Left forelimb (tissue), 1 donor: ENCODE data around the gene PREX1.
A peak's percentile ranks its signal among the peaks of the same experiment; 100 is the strongest.

ENCODE experiments used
- DNase-seq: peaks from one replicate; pipeline ENCODE4 v3.0.0-alpha.2; 2018; ENCODE audit warnings: low spot score

PREX1 gene

GRCh38 chr20:48620507-48621375, 207.1 kb downstream of the PREX1 start:
- DNase-seq, result peak; percentile 90

- no peak for DNase-seq
Observed at GRCh38 chr20:48620154-48620506, 207.7 kb downstream of the PREX1 start.

GRCh38 chr20:48619126-48620101, 208.4 kb downstream of the PREX1 start:
- no peak for DNase-seq

- no peak for DNase-seq
Observed at GRCh38 chr20:48618631-48619030, 209.2 kb downstream of the PREX1 start.

- no peak for DNase-seq
Observed at GRCh38 chr20:48618052-48618451, 209.7 kb downstream of the PREX1 start.

- no peak for DNase-seq
Observed at GRCh38 chr20:48617481-48617880, 210.3 kb downstream of the PREX1 start.

GRCh38 chr20:48616481-48616880, 211.3 kb downstream of the PREX1 start:
- DNase-seq, result no peak

- DNase-seq, result no peak
Observed at GRCh38 chr20:48615871-48616270, 211.9 kb downstream of the PREX1 start.

- no peak for DNase-seq
Observed at GRCh38 chr20:48614593-48615274, 213.1 kb downstream of the PREX1 start.

GRCh38 chr20:48613926-48614325, 213.9 kb downstream of the PREX1 start:
- no peak for DNase-seq

GRCh38 chr20:48612335-48612734, 215.5 kb downstream of the PREX1 start:
- DNase-seq, result no peak

GRCh38 chr20:48610996-48611395, 216.8 kb downstream of the PREX1 start:
- no peak for DNase-seq

GRCh38 chr20:48609491-48609978, 218.3 kb downstream of the PREX1 start:
- DNase-seq, result no peak

- no peak for DNase-seq
Observed at GRCh38 chr20:48608756-48609155, 219.0 kb downstream of the PREX1 start.

GRCh38 chr20:48607544-48607865, 220.3 kb downstream of the PREX1 start:
- no peak for DNase-seq

GRCh38 chr20:48606841-48607543, 220.8 kb downstream of the PREX1 start:
- DNase-seq, result no peak

- DNase-seq, result no peak
Observed at GRCh38 chr20:48606172-48606840, 221.5 kb downstream of the PREX1 start.

- no peak for DNase-seq
Observed at GRCh38 chr20:48605364-48606171, 222.2 kb downstream of the PREX1 start.

- no peak for DNase-seq
Observed at GRCh38 chr20:48604936-48605335, 222.9 kb downstream of the PREX1 start.

GRCh38 chr20:48604426-48604825, 223.4 kb downstream of the PREX1 start:
- DNase-seq, result no peak
